Measurements from ENCODE around the gene CDK15.

- TF ChIP-seq, protein P1, sequence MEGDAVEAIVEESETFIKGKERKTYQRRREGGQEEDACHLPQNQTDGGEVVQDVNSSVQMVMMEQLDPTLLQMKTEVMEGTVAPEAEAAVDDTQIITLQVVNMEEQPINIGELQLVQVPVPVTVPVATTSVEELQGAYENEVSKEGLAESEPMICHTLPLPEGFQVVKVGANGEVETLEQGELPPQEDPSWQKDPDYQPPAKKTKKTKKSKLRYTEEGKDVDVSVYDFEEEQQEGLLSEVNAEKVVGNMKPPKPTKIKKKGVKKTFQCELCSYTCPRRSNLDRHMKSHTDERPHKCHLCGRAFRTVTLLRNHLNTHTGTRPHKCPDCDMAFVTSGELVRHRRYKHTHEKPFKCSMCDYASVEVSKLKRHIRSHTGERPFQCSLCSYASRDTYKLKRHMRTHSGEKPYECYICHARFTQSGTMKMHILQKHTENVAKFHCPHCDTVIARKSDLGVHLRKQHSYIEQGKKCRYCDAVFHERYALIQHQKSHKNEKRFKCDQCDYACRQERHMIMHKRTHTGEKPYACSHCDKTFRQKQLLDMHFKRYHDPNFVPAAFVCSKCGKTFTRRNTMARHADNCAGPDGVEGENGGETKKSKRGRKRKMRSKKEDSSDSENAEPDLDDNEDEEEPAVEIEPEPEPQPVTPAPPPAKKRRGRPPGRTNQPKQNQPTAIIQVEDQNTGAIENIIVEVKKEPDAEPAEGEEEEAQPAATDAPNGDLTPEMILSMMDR (IDR thresholded peaks at IDR 0.05; ENCODE audit: low read length), result no peak
- TF ChIP-seq EZH2 (IDR thresholded peaks at IDR 0.05; ENCODE audit: borderline replicate concordance, low read length), result no peak
Measured at GRCh38 chr2:201923436-201924328, 117.3 kb downstream of the CDK15 start.

Data from OCI-LY1 (cell line).